Thoracic aorta endothelial cell (primary cell): ENCODE results near the gene ZNF697. TPM values are rescaled to one million over a fixed set of nuclear protein-coding genes. Genes with fewer than 3 reads are reported as not detected.

ENCODE experiments used
- total RNA-seq: library from RNA; depleted of rRNA; stranded (reverse); fragments of >200 nt; gene quantifications from 2 replicates; pipeline ENCODE4 v1.2.3, GENCODE V29; 2012

The ZNF697 gene
- 18.0 and 22.2 TPM in 2 replicates for total RNA-seq

DNA sequence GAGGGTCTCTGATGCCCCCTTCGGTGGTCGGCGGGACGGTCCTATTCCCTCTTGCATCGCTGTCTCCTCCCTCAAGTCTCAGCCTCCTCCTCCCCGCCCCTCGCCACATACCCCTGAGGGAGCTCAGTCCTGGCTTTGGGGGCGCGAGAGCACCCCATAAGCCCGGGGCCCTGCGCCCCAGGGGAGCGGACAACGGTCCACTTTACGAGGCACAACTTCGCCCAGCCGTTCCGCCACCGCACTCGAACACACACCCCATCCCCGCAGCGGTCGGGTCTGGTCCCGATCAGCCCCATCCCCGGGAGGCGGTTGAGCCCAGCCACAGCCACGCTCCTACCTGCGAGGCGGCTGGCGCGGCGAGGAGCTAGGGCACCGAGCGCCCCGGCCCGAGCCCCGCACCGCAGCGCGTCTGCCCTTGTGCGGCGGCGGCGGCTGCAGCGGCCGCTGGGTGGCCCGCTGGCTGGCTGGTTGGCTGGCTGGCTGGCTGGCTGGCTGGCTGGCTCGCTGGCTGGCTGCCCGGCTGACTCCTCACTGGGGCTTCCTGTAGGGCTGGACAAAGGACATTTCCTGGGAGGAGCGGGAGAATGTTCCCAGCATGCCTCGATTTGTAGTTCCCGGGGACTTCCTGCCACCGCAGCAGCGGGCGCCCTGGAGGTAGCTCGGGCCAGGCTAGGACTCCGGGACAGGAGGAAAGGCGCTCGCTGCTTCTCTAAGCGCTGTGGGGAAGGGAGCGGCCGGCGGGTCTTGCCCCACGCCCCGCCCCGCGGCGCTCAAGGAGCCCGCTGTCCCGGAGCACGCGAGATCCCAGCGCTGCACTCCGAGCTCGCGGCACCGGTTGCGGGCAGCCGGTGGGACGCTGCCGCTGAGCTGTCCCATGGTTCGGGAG, at the start of gene ZNF697:
ZNF697 (minus strand) TSS at position 533 of the 886 bp plus-strand sequence. CDS start 22,166 bp downstream, outside the sequence.

Other genes with a start within 250 kb of the ZNF697 start
- not detected in 2 replicates for gene HSD3B2, start 233.1 kb downstream of the ZNF697 start, total RNA-seq
- not detected in 2 replicates for gene HSD3B1, start 141.1 kb downstream of the ZNF697 start, total RNA-seq
- gene PHGDH, start 63.7 kb upstream of the ZNF697 start, total RNA-seq, result 15.5 and 28.6 TPM in 2 replicates
- gene HMGCS2, start 120.6 kb upstream of the ZNF697 start, total RNA-seq, result not detected in 2 replicates
- not detected in 2 replicates for gene REG4, start 163.2 kb upstream of the ZNF697 start, total RNA-seq
- gene ADAM30, start 248.2 kb upstream of the ZNF697 start, total RNA-seq, result not detected in 2 replicates